Middle frontal gyrus (tissue), 1 donor: Measurements from ENCODE around the gene HSP90B1.

ENCODE experiments used
- DNase-seq: peaks from one replicate; pipeline ENCODE4 v3.0.0-alpha.2; 2015; ENCODE audit warnings: low spot score; ENCODE audit errors: extremely low spot score

HSP90B1 gene

DNA sequence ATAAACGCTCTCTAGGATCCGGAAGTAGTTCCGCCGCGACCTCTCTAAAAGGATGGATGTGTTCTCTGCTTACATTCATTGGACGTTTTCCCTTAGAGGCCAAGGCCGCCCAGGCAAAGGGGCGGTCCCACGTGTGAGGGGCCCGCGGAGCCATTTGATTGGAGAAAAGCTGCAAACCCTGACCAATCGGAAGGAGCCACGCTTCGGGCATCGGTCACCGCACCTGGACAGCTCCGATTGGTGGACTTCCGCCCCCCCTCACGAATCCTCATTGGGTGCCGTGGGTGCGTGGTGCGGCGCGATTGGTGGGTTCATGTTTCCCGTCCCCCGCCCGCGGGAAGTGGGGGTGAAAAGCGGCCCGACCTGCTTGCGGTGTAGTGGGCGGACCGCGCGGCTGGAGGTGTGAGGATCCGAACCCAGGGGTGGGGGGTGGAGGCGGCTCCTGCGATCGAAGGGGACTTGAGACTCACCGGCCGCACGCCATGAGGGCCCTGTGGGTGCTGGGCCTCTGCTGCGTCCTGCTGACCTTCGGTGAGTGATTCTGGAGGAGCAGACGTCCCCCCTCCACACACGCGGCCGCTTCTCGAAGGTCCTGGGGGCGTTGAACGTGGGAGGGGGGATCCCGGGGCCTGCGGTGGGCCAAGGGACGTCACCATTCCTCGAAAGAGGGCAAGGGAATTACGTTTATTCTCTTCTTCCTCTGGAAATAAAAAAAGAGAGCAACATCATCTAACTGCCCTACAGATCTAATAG is at the start of gene HSP90B1:
Gene HSP90B1, plus strand, starts transcription at position 377 of the 753 bp plus-strand sequence. Its CDS starts 106 bp downstream, at position 483.
- peak; percentile 100 for DNase-seq

DNA sequence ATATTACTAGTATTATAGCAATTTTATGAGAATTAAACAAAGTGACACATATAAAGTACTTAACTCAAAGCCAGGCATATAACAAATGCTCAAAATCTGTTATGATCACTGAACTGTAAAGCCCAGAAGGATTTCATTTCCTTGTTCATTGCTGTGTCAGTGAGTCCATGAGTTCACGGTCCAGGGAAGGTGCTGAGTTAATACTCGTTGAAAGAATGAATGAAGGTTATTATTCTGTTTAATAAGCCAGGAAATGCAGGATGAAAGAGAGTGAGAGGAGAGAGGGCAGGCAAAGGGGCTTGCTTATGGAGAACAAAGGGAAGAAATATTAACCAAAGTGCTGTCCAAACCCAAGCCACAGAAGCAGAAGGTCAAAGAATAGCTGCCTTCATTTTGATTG is 48.9 kb upstream of the HSP90B1 start:
- no peak for DNase-seq

DNA sequence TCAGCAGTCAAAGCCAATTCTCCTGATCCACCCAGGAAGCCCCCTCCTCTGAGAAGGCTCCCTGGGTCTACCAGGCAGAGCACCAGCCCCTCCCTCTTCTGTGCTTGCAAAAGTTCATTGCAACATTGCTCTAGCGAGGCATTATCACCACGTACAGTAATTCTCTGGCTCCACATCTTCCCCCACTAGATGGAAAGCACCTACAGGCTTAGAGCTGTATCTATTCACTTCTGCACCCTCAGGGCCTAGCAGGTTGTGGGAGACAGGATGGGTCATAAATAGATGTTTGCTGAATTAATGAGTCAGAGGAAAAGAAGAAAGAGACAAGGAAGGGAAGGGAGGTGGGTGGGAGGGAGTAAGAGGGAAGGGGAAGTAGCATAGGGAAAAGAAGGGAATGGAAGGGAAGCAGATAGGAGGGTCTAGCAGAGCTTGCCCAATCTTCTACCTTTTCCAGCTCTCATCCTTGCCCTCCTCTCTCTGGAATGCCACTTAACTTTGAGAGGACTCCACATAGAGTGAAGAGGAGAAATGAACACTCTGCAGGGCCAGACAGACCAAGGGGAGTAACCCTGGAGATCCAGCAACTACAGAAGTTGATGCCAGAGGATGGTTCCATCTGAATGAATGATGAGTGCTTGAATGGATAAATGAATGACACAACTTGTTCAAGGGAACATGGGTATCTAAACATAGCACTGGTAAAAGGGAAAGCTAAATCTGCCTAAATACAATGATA is 47.2 kb upstream of the HSP90B1 start:
- DNase-seq: no peak

DNA sequence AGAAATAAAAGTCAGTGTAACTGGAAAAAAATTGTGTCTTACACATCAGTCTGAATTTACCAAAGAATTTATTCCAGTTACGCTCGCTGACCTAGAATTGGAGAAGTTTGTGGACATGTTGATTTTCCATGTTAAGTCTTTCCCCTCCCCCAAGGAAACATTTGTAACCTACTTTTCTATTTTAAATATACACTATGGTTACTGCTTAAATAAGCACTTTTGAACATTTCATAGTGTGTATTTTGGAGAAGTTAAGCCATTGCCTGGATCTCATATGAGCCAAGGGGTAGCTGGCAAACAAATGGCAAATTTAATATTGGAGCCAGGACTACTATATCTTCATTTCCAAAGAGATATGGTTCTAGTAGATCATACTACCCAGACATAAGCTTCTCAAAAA is 46.3 kb upstream of the HSP90B1 start:
- DNase-seq: no peak

DNA sequence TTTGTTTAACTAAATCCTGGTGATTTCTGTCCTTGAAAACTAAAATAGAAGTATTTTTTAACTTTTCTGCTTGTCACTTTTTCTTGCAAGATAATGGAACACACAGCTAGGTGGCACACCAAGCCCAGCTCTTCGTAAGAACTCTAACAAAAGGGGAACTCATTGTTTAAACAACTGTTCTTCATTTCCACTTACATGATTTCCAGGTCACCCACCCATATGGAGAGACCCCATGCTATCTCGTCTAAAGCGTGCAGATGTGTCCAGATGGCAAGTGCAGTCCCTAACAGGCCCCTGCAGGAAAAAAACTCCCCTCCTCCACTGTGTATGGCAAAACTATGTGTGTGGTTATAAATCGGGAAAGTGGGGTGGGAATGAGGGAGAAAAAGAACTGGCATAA is 45.9 kb upstream of the HSP90B1 start:
- DNase-seq: no peak

DNA sequence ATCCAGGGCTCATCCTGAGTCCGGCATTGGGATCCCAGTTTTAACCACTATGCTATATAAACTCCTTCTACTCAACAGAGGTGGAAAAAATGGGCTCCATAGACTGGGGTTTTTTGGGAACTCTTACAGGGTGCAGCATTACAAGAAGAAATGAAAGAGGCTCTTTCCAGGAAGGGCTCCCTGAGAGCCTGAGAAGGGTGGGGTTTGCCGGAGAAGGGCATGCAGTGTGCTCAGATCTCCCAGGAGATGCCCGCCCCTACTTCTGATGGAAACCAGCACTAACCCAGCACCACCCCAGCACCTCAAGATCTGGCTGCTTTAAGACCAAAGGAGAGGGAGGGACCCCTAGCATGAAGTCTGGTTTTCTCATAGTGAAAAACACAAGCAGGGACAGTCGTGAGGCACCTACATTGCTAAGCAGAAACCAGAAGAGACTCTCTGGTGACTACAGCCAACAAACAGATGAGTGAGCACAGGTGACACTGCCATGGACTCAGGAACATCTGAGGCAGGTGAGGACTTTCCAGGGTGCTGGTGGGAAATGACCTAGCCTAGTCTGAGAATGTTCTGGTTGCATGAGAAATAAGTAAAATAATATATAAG is 43.9 kb upstream of the HSP90B1 start:
- no peak for DNase-seq

DNA sequence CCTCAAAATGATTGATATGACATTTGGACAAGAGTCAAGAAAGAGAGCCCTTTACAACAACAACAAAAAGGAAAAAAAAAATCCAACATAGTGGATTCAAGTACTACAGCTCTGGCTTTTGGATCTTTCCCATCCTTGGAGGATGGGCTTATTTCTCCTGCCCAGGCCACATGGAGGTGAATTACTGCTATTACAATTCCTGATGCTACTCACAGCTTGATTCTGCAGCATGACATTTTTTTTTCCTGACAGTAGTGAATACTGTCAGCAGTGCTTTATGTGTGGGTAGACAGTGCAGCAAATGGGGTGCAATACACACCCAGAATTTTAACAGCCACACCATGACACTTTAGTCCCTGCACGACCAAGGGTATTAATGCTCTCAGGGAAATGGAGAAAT is 42.5 kb upstream of the HSP90B1 start:
- DNase-seq: no peak

DNA sequence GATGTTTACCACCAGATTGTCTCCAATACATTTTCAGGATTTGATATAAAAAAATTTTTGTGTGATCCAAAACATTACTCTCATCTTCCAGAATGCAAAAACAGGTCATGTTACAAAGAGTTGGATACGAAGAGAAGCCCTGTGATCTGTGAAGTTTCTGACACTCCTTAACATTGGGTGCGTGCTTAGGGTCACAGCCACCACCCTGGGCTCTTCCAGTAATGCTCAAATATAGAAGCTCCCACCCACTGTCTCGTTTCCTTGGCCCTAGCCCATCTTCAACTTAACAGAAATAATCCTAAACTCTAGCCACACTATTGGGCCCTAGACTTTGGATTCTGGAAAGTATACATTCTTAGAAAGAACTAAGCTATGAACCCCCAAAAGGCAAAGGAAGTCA is 32.9 kb upstream of the HSP90B1 start:
- DNase-seq: no peak

DNA sequence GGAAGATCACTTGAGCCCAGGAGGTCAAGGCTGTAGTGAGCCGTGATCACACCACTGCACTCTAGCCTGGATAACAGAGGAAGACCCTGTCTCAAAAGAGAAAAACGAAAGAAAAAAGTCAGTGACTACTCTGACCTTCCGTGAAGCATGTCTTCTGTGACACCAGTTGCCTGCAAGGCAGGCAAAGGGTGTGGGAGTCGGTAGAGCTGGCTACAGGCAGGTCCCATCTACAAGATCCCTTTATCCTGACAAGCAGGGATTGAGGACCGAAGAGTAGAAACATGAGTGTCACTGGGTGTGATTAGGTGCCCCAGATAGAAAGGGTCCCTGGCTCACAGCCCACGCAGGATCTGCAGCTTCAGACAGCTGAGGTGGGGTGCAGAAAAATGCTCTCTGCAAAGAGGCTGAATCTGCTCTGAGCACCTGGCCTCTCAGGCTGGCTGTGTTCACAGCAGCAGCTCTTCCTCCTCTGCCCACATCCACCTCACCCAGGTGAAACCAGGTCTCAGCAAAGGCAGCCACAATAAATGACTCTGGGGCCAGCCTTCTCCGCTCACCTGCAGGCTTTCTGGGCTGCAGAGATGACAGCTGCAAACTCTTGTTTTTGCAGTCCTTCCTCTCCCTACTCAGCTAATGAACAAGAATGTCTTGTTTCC is 28.6 kb upstream of the HSP90B1 start:
- no peak for DNase-seq

DNA sequence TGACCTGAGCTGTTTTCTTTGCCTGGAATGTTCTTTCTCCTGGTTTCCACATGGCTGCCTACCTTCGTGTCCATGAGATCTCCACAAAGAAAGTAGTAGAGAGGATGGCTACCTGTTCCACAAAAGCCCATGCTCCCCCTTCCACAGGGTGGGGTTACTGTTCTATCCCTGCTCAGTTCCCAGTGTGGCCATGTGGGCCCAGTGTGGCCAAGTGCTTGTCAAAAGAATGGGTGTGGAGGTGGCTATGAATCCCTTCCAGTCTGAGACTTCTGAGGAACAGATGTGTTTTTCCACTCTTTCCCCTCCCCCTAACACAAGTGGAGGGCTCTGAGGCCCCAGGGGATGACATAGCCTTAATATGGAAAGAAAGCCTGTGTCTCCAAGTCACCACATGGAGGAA is 26.2 kb upstream of the HSP90B1 start:
- no peak for DNase-seq

DNA sequence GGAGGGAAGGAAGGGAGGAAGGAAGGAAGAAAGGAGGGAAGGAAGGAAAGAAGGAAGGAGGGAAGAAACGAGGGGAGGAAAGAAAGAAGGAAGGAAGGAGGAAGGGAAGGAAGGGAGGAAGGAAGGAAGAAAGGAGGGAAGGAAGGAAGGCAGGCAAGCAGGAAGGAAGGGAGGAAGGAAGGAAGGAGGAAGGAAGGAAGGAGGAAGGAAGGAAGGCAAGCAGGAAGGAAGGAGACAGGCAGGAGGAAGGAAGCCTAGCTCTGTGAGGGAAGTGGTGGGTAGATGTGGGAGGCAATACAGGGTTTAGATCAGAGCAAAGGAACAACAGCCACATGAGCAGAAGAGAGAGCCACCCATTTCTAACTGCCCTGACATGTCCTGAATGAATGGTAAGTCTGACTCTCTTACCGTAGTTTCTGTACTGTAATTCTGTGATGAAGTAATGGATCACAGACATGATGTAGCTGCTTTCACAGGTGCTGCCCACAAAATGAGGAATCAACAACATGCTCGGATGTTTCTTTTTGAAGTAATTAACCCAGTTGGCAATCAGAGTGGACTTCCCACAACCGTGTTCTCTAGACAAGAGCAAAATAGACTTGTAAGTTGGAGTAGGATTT is 24.4 kb upstream of the HSP90B1 start:
- no peak for DNase-seq

DNA sequence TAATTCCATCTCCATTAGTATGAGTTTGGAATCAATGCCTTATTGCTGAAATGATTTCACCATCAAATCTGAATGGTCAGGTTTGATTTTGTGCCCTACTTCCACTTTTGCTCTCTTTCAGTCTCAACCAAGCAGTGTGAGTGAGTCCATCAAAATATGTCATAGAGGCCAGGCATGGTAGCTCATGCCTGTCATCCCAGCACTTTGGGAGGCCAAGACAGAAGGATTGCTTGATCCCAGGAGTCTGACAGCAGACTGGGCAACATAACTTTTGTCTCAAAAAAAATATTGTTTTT is 22.0 kb upstream of the HSP90B1 start:
- no peak for DNase-seq

DNA sequence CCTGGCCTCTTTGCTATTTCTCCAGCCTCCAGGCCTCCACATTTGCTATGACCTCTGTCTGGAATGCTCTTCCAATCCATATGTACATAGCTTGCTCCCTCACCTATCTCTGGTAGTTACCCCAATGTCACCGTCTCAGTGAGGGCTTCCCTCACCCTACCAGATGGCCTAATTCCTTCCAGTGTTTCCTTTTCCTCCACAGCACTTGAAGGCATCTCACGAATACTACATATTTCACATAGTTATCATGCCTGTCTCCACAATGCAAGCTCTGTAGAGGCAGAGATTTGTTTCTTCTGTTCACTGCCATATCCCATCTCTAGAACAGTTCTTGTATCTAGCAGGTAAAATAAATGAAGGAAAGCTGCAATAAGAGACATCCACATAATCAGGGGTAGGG is 21.3 kb upstream of the HSP90B1 start:
- DNase-seq: no peak

DNA sequence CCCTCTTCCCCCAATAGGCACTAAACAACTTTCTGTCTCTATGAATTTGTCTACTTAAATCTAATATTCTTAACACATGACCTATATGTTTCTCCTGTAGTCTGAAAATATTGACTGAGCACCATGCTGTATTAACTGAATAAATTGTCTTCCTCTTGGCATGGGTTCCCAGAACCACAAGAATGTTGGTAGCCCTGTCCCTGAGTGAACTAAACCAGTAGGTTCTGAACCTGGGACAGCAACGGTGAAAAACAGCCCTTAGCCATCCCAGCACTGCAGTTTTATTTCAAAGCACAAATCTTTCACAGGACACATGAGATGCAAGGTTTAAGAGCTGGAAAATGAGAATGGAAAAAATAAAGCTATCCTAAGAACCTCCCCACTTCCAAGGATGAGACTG is 20.4 kb upstream of the HSP90B1 start:
- no peak for DNase-seq

DNA sequence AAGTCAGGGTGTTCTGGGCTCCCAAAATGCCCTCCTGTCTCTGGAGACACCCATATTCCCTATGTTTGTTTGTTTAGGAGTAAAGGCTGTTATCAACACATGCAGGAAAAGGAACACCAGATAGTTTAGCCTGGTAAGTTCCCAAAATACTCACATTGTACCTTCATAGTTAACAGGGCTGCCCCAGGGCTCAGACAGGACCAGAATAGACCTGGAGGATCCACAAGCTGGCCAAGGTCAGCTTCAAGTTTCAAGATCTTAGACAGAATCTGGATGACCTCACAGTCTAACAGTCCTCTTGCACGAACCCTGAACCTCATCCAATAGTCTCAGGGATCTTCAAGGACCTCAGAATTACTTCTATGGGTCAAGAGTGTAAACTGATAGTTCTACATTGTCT is 18.1 kb upstream of the HSP90B1 start:
- DNase-seq: no peak

DNA sequence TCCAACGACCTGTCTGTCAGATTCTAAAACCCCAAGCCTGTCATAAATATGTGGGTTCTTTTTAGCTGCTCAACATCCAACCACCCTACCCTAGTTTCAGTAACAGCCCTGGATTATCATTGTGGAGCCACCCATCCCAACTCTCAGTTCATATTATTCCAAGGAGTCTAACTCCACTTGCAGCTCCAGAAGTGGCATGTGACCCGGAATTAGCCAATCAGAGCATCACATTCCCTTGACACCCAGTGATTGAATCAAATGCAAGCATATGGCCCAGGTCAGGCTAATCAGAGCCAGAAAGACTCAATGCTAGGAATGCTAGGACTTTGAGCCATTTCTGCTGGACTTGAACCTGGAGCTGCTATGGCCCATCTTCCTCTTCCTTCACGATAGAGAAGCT is 17.1 kb upstream of the HSP90B1 start:
- no peak for DNase-seq

DNA sequence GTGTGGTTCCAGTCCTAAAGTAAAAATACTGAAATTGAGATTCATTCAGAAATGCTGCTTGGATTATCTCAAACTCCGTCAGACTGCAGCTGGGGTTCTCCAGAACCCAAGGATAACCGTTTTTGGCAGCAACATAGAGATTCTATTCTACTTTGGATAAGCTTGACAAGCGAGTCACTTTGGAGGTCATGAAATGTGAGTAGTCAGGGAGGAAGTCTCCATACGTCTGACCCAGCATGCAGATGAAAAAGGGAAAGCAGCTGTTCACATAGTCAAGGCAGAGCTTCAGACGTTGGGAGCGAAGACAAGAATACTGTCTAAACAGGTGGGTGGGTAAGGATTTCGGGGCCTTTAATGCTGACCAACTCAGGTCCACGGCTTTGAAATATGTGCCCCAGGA is 14.9 kb upstream of the HSP90B1 start:
- DNase-seq: no peak

DNA sequence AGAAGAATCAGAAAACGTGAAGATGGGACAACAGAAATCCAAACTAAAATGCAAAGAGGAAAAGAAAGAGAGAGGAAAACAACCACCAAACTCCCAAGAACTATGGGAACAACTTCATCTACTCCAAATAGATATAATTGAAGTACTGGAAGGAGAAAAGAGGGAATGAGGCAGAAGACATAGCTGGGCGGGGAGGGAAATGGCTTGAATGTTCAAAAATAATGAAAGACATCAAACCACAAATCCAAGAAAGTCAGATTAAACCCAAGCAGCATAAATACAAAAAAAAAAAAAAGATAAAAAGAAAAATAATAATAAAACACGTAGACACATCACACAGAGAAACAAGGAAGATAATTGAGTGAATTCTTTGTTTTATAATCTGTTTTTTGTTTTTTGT is 12.3 kb upstream of the HSP90B1 start:
- no peak for DNase-seq

DNA sequence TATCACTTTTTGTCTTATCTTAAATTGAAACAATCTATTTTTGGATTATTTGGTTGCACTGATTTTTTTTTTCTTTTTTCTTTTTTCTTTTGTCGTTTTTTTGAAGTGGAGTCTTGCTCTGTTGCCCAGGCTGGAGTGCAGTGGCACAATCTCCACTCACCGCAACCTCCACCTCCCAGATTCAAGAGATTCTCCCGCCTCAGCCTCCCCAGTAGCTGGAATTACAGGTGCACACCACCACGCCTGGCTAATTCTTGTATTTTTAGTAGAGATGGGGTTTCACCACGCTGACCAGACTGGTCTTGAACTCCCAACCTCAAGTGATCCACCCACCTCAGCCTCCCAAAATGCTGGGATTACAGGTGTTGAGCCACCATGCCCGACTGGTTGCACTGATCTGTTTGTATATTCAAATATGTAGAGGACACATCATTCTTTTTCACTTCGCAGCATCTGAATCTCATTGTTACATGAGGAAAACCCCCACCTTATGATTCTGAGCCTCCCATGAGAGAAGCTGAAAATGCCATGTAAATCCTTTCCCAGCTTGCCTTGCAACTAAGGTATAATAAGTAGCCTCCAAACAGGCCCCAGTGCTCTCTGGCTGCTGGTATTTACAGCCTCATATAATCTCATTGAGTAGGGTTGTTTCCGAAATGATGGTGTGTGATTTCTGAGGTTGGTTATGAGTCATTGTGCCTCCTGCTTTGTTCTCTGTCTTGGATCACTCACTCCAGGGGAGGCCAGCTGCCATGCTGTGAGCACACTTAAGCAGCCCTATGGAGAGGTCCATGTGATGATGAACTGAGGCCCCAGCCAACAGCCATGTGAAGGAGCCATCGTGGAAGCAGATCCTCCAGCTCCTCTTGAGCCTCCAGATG is 5.2 kb upstream of the HSP90B1 start:
- DNase-seq: no peak

DNA sequence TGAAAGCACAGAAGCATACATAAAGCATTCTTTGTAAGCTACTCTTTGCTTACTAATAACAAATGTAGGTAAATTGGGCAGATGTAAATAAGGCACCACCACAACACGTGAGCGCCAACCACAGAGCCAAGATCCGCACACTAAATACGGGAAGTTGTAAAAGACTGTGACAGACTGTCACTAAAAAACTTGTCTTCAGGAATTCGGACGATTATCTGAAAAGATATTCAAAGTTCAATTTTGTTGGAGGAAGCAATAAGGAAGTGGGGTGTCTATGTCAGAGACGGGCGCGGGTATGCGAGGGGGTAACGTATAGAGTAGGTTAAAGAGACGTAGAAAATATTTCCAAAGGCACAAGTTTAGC is 1.5 kb upstream of the HSP90B1 start:
- DNase-seq: no peak
